ENCODE results near the gene PFN1. TPM values are rescaled to one million over a fixed set of nuclear protein-coding genes. Genes with fewer than 3 reads are reported as not detected.

The PFN1 gene
- total RNA-seq, 1 experiment from 2014 or later: 563 TPM

GRCh38 chr17:4969047-4969550 is 20.8 kb upstream of the PFN1 start:
- in situ Hi-C loops (cut with HindIII; ENCODE audit: low sequenced_read_pairs): no loop called here
- DNase-seq (ENCODE audit: low spot score): no peak

GRCh38 chr17:4968486-4969046 is 20.2 kb upstream of the PFN1 start:
- DNase-seq (ENCODE audit: low spot score): peak; percentile 54
- in situ Hi-C loops (cut with HindIII; ENCODE audit: low sequenced_read_pairs): no loop called here

GRCh38 chr17:4967539-4968485 is 19.5 kb upstream of the PFN1 start, which contains the start of gene SPAG7:
TSS of gene SPAG7 (minus strand) at chr17:4967817. CDS start at chr17:4967804, 13 bp downstream.
- peak; percentile 99 for DNase-seq (ENCODE audit: low spot score)
- in situ Hi-C loops (cut with HindIII; ENCODE audit: low sequenced_read_pairs): no loop called here

GRCh38 chr17:4966844-4967538 is 18.7 kb upstream of the PFN1 start:
- in situ Hi-C loops (cut with HindIII; ENCODE audit: low sequenced_read_pairs): no loop called here
- DNase-seq (ENCODE audit: low spot score): peak; percentile 100

GRCh38 chr17:4965311-4965986 is 17.1 kb upstream of the PFN1 start:
- no peak for DNase-seq (ENCODE audit: low spot score)
- in situ Hi-C loops (cut with HindIII; ENCODE audit: low sequenced_read_pairs): no loop called here

GRCh38 chr17:4960279-4960922 is 12.1 kb upstream of the PFN1 start:
- in situ Hi-C loops (cut with HindIII; ENCODE audit: low sequenced_read_pairs): no loop called here
- DNase-seq (ENCODE audit: low spot score): no peak

DNA sequence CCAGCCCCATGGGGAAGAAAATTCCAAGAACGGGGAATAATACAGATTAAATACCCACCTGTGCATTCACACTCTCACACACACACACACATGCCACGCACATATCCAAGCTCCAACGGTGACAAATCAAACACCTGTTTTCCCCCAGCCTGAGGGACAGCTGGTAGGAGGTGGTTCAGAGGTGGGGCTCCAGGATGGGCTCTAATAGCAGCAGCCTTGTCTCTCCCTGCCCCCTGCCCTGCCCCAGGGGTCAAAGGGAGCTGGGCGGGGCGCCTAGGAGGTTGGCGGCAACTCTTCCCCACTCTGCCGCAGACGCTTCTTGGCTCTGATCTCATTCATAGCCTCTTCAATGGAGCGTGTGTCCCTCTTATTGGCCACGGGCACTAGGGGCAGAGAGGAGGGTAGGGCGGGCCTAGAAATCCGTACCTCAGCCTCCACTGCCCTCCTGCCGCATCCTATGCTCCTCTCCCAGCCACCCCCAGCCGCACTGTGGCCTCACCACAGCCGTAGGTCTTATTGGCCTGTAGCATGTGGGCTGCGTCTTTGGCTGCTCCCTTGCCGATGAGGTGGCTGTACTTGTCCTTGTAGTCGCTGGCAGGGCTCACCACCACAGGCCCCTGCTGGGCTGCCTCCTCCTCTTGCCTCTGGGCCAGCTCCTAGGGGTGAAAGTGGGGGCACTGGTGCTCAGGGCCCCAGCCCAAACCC is 11.1 kb upstream of the PFN1 start:
- in situ Hi-C loops (cut with HindIII; ENCODE audit: low sequenced_read_pairs): no loop called here
- DNase-seq (ENCODE audit: low spot score): no peak

DNA sequence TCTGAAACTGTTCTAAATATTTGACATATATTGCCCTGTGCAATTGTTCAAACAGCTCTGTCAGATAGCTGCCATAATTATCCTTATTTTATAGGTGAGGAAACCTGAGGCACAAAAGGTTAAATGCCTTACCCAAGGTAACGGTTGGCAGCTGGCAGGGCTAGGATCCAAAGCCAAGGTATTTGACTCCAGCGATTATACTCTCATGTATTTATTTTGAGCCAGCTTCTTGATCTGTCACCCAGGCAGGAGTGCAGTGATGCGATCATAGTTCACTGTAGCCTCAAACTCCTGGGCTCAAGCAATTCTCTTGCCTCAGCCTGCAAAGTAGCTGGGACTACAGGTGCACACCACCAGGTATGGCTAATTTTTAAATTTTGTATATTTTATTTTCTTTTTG is 9.8 kb upstream of the PFN1 start:
- no peak for DNase-seq (ENCODE audit: low spot score)
- in situ Hi-C loops (cut with HindIII; ENCODE audit: low sequenced_read_pairs): no loop called here

DNA sequence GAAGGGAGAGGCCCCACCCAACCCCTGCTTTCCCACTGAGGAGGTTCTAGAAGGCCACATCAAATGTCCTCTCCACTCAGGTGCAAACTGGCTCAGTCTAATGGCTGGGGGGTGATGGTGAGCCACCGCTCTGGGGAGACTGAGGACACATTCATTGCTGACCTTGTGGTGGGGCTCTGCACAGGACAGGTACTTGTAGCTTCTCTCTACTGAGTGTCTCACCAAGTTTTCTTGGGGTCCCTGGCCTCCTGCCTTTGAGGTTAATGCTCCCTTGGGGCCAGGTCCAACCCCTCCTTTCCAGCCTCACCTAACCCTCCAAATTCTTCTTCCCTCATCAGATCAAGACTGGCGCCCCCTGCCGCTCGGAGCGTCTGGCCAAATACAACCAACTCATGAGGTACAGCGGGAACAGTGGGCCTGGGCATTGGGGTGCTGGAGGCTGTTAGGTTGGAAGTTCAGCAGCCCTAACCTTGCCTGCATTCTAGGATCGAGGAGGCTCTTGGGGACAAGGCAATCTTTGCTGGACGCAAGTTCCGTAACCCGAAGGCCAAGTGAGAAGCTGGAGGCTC is 8.2 kb upstream of the PFN1 start:
- in situ Hi-C loops (cut with HindIII; ENCODE audit: low sequenced_read_pairs): no loop called here
- DNase-seq (ENCODE audit: low spot score): no peak

DNA sequence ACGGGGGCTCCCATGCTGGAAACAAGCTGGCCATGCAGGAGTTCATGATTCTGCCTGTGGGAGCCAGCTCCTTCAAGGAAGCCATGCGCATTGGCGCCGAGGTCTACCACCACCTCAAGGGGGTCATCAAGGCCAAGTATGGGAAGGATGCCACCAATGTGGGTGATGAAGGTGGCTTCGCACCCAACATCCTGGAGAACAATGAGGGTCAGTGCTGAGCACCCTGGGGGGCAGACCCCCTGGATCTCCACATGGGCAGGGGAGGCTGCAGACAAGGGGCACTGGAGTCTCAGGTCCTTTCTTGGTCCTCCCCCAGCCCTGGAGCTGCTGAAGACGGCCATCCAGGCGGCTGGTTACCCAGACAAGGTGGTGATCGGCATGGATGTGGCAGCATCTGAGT is 6.8 kb upstream of the PFN1 start:
- DNase-seq (ENCODE audit: low spot score): no peak
- in situ Hi-C loops (cut with HindIII; ENCODE audit: low sequenced_read_pairs): no loop called here

- in situ Hi-C loops (cut with HindIII; ENCODE audit: low sequenced_read_pairs): no loop called here
- no peak for DNase-seq (ENCODE audit: low spot score)
These were observed 5.2 kb upstream of the PFN1 start for GRCh38 chr17:4953451-4953961.

- in situ Hi-C loops (cut with HindIII; ENCODE audit: low sequenced_read_pairs): no loop called here
- peak; percentile 32 for DNase-seq (ENCODE audit: low spot score)
These were observed 3.2 kb upstream of the PFN1 start for GRCh38 chr17:4951486-4951885.

- in situ Hi-C loops (cut with HindIII; ENCODE audit: low sequenced_read_pairs): no loop called here
- DNase-seq (ENCODE audit: low spot score): peak; percentile 27
These were observed 2.4 kb upstream of the PFN1 start, which contains the start of gene ENO3 for GRCh38 chr17:4950746-4951204. TSS of gene ENO3 (plus strand) at chr17:4951119. CDS start at chr17:4951830, 711 bp downstream.

GRCh38 chr17:4950075-4950745 is 1.9 kb upstream of the PFN1 start:
- in situ Hi-C loops (cut with HindIII; ENCODE audit: low sequenced_read_pairs): no loop called here
- DNase-seq (ENCODE audit: low spot score): peak; percentile 25

- in situ Hi-C loops (cut with HindIII; ENCODE audit: low sequenced_read_pairs): no loop called here
- DNase-seq (ENCODE audit: low spot score): peak; percentile 25
These were observed 1.2 kb upstream of the PFN1 start for GRCh38 chr17:4949321-4950074.

DNA sequence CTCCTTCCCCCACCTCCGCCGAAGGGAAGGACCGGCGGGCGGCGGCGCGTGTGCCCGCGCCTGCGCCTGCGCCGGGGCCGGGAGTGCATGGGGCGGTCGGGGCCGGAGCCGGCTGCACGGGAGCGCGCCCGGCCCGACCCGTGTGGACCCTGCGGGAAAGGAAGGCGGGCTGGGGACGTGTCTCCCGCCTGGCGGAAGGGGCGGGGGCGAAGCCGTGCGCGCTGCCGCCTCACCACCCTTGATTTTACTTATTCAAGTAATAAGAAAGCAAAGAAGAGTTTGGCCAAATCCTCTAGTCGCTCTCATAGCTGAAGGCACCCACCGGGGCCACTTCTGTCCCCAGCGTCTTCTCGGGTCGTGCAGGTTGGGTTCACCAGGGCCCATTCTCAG is 596 bp upstream of the PFN1 start:
- peak; percentile 84 for DNase-seq (ENCODE audit: low spot score)
- in situ Hi-C loops (cut with HindIII; ENCODE audit: low sequenced_read_pairs): no loop called here

Data from G401 (cell line).